Osteoblast (primary cell): ENCODE measurements around the gene CD44. TPM values are rescaled to one million over a fixed set of nuclear protein-coding genes. Genes with fewer than 3 reads are reported as not detected.
A peak's percentile ranks its signal among the peaks of the same experiment; 100 is the strongest.

Experiments
- DNase-seq: peaks from one replicate; pipeline ENCODE4 v3.0.0; 2011; ENCODE audit warnings: low spot score, mixed read lengths; ENCODE audit not compliant: insufficient read length; ENCODE audit errors: missing footprints
- H2AFZ ChIP-seq: 2 replicates; pipeline ENCODE4 v1.6.0; 2011; ENCODE audit warnings: mild to moderate bottlenecking, low read length
- H3K27ac ChIP-seq: 2 replicates; pipeline ENCODE4 v1.5.1; 2011; ENCODE audit warnings: mild to moderate bottlenecking, low read depth, low read length, moderate library complexity
- H3K27me3 ChIP-seq: 2 replicates; pipeline ENCODE4 v1.6.0; 2012; ENCODE audit warnings: mild to moderate bottlenecking, control low read depth, inconsistent platforms, low read length, moderate library complexity; ENCODE audit not compliant: insufficient read depth
- H3K36me3 ChIP-seq: 2 replicates; pipeline ENCODE4 v1.5.1; 2011; ENCODE audit warnings: mild to moderate bottlenecking, low read length, control low read depth, moderate library complexity; ENCODE audit not compliant: insufficient read depth
- H3K4me1 ChIP-seq: 2 replicates; pipeline ENCODE4 v1.5.1; 2011; ENCODE audit warnings: mild to moderate bottlenecking, low read length, control low read depth, moderate library complexity; ENCODE audit not compliant: insufficient read depth
- H3K4me2 ChIP-seq: 2 replicates; pipeline ENCODE4 v1.6.0; 2011; ENCODE audit warnings: mild to moderate bottlenecking, low read length; ENCODE audit not compliant: insufficient read depth
- H3K4me3 ChIP-seq: fragments of 200-600 bp; sonication (generic); 3 replicates; pipeline ENCODE4 v1.5.1; 2012; ENCODE audit warnings: mild to moderate bottlenecking, low read length, inconsistent platforms; ENCODE audit not compliant: insufficient read depth
- H3K79me2 ChIP-seq: 2 replicates; pipeline ENCODE4 v1.6.0; 2012; ENCODE audit warnings: mild to moderate bottlenecking, low read length, control low read depth, inconsistent platforms; ENCODE audit not compliant: insufficient read depth
- H3K9me3 ChIP-seq: 2 replicates; pipeline ENCODE4 v1.5.1; 2011; ENCODE audit warnings: low read depth, low read length, control low read depth
- H4K20me1 ChIP-seq: 2 replicates; pipeline ENCODE4 v1.6.0; 2012; ENCODE audit warnings: mild to moderate bottlenecking, low read length, control low read depth; ENCODE audit not compliant: insufficient read depth
- CTCF ChIP-seq: IDR thresholded peaks from 2 replicates; pipeline ENCODE4 v1.5.1; 2011; ENCODE audit warnings: mild to moderate bottlenecking, low read depth, low read length, moderate library complexity; ENCODE audit errors: extremely low read depth
- total RNA-seq: library from RNA; depleted of rRNA; stranded (reverse); fragments of >200 nt; gene quantifications from 2 replicates; pipeline ENCODE4 v1.2.3, GENCODE V29; 2012

CD44 gene
- total RNA-seq, 1 donor: 238 TPM

- peaks cover 38% of the 10 kb centered on the region for H3K4me1 ChIP-seq
- H4K20me1 ChIP-seq: no peaks in the 10 kb centered on the region
- no peak overlapping the region for H3K27ac ChIP-seq
- H3K36me3 ChIP-seq: no peaks in the 10 kb centered on the region
- no peak for TF ChIP-seq CTCF
- H3K4me3 ChIP-seq: no peak overlapping the region
- peak; percentile 45 for DNase-seq
- H3K79me2 ChIP-seq: no peaks in the 10 kb centered on the region
- H3K27me3 ChIP-seq: no peaks in the 10 kb centered on the region
- H3K9me3 ChIP-seq: no peaks in the 10 kb centered on the region
- no peak overlapping the region for H2AFZ ChIP-seq
- no peak overlapping the region for H3K4me2 ChIP-seq
Observed at GRCh38 chr11:35112846-35113105, 26.2 kb upstream of the CD44 start.

DNA sequence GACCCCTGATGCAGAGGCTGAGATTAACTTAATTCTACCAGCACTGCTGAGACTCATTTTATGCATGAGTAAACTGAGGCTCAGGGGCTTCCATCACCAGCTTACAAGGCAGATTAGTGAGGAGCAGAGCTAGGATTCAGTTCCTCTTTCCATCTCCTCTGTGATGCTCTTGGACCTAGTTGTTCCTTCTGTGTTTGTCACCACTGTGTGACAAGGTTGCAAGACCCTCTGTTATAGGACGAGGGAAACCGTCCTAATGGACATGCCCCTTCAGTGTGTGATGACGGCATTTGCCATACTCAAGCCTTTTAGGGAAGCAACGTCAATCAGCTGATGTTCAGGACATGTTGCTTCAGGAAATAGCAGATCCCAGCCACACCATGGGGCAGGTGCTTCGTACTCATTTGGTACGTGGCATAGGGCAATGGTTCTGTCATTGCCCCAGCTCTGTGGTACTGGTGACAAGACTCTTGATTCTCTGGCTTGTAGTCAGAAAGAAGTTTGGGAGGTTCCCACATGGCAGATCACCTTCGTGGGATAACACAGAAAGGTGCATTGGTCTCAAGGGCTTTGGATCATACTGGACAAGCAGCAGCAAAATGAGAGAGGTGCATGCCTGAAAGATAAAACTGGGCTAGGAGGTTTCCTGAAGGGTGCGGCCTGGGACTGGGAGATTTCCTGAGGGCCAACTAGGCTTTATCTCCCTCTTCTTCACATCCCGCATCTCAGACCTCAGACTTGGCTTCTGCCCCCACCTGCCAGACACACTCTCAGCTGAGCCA lies 23.9 kb upstream of the CD44 start:
- Histone ChIP-seq H3K4me1 (peaks cover 38% of the 10 kb centered on the region), H3K27ac (no peak overlapping the region), H3K9me3 (no peaks in the 10 kb centered on the region), H4K20me1 (no peaks in the 10 kb centered on the region), H3K4me2 (no peak overlapping the region), H2AFZ (no peak overlapping the region), H3K36me3 (no peaks in the 10 kb centered on the region), H3K79me2 (no peaks in the 10 kb centered on the region), H3K27me3 (no peaks in the 10 kb centered on the region), H3K4me3 (no peak overlapping the region)
- no peak for TF ChIP-seq CTCF
- DNase-seq: no peak

DNA sequence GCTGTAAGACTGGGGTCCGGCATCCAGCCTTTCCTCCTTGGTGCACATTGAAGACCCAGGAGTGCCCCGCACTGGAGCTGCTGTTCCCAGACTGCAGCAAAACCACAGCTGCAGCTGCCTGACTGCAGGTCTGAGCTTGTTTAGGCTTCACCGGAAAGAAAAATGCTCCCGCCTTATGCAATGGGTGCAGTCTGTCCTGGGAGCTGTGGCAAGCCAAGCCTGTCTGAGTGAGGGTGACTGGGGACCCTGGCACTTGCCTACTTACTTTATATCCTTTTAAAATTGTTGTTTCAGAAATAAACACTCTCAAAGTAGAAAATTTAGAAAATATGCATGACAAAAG lies 23.3 kb upstream of the CD44 start:
- no peak for DNase-seq
- H3K9me3 ChIP-seq: no peaks in the 10 kb centered on the region
- no peaks in the 10 kb centered on the region for H3K79me2 ChIP-seq
- no peak overlapping the region for H3K4me2 ChIP-seq
- no peaks in the 10 kb centered on the region for H3K27me3 ChIP-seq
- H2AFZ ChIP-seq: no peak overlapping the region
- no peaks in the 10 kb centered on the region for H4K20me1 ChIP-seq
- H3K4me3 ChIP-seq: no peak overlapping the region
- H3K27ac ChIP-seq: no peak overlapping the region
- TF ChIP-seq CTCF: no peak
- H3K36me3 ChIP-seq: no peaks in the 10 kb centered on the region
- peaks cover 34% of the 10 kb centered on the region for H3K4me1 ChIP-seq

DNA sequence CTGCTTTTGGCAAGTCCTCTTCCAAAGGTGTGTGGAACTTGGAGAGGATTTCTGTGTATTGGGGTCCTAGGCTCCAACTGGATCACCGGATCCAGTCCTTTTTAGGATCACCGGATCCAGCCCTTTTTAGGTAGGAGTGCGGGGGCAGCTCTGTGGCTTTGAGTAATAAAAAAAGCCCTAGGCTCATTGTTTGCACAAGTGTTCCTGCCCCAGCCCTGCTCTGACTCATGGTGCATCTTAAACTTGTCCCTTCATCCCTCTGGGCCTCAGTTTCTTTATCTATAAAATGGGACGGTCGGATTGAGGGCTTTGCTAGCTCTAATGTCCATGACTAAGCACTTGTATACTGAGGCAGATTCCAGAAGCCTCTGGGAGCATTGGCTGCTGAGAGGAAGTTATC lies 22.7 kb upstream of the CD44 start:
- H3K9me3 ChIP-seq: no peaks in the 10 kb centered on the region
- no peak overlapping the region for H3K4me3 ChIP-seq
- DNase-seq: peak; percentile 75
- peak overlapping the region; percentile 21 for H3K4me2 ChIP-seq
- no peaks in the 10 kb centered on the region for H3K36me3 ChIP-seq
- peaks cover 28% of the 10 kb centered on the region for H3K4me1 ChIP-seq
- no peaks in the 10 kb centered on the region for H4K20me1 ChIP-seq
- H3K27me3 ChIP-seq: no peaks in the 10 kb centered on the region
- H3K27ac ChIP-seq: no peak overlapping the region
- H3K79me2 ChIP-seq: no peaks in the 10 kb centered on the region
- no peak overlapping the region for H2AFZ ChIP-seq
- TF ChIP-seq CTCF: no peak
